GM18508 (cell line): ENCODE measurements around the gene TMEM134.

Experiments
- ATAC-seq: cut with Tn5 transposase; IDR thresholded peaks from one replicate; pipeline ENCODE4 v1.9.1; 2021; ENCODE audit warnings: moderate number of reproducible peaks; ENCODE audit not compliant: insufficient read depth, unreplicated experiment

Gene TMEM134

DNA sequence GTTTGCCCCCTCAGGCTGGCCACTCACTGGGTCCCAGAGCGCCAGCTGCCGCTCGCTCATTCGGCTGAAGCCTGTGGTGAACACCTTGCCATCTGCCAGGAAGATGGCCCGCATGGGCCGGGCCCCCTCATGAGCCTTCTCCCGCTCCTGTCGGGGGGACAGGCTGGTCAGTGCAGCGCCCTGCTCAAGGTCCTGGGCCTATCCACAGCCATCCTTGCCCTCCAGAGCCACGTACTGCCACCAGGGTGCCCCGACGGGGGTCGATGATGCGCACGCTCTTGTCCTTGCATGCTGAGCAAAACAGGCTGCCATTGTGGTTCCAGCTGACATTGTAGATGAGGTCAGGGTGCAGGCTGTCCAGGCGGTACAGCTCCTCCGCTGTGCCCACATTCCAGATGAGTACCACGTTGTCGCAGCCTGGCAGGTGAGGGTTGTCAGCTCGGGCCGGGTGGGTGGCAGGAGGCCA is 27.9 kb downstream of the TMEM134 start:
- ATAC-seq: no peak

GRCh38 chr11:67440229-67441097 is 28.6 kb downstream of the TMEM134 start:
- ATAC-seq: no peak

DNA sequence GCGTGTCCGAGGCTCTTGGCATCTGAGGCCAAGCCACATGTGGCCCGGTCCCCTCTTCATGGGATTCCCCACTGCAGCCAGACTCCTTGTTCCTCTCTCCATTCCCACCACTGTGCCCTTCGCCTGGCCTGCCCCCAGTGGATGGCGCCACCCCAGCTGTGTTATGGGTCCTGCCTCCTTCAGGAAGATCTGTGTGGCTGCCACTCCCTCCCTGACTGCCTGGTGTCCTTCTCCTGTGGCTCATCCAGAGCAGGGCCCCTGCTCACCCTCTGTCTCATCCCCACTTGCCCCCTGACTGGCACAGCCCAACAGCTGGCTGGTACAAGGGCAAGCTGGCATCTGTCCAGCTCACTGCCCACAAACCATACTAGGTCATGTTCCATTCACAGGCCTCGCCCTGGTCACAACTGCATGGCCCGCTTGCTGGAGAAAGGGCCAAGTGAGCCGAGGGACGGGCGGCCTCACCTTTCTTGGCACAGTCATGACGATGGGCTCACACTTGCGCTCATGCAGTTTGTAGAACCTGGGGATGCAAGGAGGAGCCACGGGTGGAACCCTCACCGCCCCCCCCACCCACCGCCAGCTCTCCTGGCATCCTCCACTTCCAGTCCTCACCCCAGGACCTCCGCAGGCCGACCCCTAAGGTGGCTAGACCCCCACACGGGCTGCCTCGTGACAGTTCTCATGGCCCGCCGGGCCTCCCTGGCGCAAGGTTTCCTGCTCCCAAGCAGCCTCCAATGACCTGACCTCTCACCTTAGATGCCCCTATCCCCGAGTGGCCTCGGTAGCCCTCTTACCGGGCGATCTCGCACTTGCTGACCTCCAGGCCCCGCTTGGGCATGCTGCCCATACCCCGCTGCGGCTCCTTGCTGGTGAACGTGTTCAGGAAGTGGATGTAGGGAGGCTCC is 29.5 kb downstream of the TMEM134 start:
- ATAC-seq: no peak

- ATAC-seq: no peak
These were observed 30.7 kb downstream of the TMEM134 start for GRCh38 chr11:67438158-67438902.

DNA sequence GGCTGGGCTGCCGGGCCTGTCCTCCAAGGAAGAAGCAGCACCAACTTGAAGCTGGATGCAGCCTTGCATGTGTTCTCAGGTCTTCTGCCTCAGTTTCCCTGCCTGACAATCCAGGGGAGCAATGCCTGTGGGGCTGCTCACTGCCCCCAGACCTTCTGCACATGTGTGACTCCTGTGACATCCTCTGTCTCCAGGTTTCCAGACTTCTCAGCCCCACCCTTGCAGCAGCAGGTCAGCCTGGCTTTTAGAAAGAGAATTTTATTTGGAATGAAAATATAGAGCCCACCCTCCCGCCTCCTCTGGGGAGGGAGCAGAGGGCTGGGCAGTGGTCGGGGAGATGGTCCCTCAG is 31.3 kb downstream of the TMEM134 start:
- ATAC-seq: no peak

DNA sequence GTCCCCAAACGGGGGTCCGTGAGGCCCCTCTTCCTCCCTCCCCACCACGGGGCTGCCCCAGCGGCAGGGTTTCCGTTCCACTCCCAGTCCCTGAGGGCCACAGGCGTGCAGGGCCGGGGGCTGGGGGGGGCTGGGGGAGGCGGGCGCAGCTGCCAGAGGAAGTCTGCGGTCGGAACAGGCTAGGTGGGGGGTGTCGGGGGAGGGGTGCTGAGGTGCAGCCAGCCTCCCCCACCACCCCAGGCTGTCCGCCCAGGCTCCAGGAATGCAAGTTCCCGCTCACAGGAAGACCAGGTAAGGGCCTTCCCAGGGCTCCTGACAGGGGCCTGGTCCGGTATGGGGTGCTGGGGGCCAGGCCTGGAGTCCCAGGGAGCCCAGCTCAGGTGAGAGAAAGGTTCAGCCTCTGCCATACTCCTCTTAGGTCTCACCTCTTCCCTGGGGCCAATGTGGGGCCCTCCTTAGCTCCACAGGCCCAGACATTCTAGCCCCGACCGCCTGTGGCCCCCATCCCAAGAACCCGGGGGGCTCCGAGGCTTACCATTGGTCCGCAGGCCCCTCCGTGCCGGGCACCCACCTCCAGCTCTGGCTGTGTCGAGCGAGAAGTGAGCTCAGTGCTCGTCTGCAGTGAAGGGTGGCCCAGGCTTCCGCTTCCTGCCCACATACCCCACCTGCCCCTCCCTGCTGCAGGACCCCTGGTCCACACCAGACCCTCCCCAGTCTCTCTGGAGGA is 31.8 kb downstream of the TMEM134 start, which contains the start of gene PTPRCAP:
PTPRCAP (minus strand) TSS at position 601 of the 727 bp plus-strand sequence; CDS start at position 538, 63 bp downstream.
- ATAC-seq: no peak

- no peak for ATAC-seq
These were observed 32.5 kb downstream of the TMEM134 start for GRCh38 chr11:67436459-67437081.

- ATAC-seq: no peak
These were observed 33.2 kb downstream of the TMEM134 start for GRCh38 chr11:67435727-67436458.

- no peak for ATAC-seq
These were observed 33.9 kb downstream of the TMEM134 start for GRCh38 chr11:67435031-67435726.

- ATAC-seq: no peak
These were observed 34.6 kb downstream of the TMEM134 start for GRCh38 chr11:67434395-67434881.

DNA sequence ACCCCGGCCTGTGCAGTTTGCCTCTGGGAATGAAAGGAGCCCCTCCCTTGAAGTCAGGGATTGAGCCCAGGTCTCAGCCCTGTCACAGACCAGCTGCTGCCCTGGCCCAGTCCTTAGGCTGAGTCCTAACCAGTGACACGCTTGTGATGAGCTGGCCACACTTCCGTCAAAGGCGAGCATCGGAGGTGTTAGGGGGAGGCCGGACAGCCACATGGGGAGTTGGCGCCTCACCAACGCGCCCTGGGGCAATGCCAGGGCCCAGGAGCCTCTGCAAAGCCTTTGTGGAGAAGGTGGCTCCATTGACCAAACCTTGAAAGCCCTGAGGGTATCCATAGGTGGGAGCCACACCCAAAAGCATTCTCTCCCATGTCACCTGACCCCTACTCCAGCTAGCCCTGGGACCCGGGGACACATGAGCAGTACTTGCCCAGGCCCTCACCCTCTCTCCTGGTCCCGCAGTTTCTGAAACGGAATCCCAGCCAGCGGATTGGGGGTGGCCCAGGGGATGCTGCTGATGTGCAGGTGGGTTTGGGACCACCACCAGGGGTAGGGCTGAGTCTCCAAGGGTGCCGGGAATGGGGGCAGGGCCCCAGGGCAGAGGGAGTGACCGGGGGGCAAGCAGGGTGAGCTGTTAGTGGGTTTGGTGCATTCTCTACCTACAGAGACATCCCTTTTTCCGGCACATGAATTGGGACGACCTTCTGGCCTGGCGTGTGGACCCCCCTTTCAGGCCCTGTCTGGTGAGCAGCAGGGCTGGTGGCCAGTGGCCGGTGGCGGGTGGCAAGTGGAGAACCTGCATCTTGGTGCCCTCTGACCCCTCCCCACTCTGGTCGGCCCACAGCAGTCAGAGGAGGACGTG is 35.3 kb downstream of the TMEM134 start:
- no peak for ATAC-seq

DNA sequence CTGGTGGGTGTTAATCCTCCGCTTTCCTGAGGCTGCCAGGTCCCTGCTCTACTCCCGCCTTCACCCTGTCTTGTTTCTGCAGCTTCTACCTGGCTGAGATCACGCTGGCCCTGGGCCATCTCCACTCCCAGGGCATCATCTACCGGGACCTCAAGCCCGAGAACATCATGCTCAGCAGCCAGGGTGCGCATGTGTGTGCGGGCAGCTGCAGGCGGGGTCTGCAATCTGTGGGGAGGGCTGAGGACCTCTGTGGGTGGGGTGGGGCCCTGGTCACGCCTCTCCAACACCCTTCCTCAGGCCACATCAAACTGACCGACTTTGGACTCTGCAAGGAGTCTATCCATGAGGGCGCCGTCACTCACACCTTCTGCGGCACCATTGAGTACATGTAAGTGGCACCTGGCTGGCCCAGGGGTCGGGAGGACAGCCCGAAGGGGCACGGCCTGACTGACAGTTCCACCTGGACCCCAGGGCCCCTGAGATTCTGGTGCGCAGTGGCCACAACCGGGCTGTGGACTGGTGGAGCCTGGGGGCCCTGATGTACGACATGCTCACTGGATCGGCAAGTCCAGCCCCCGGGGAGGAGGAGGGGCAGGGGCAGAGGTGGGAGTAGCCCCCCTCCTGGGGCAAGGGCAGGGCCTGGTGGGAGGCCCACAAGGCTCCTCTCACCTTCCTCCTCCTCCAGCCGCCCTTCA is 36.2 kb downstream of the TMEM134 start:
- ATAC-seq: no peak

GRCh38 chr11:67431346-67432249 is 37.5 kb downstream of the TMEM134 start:
- no peak for ATAC-seq

DNA sequence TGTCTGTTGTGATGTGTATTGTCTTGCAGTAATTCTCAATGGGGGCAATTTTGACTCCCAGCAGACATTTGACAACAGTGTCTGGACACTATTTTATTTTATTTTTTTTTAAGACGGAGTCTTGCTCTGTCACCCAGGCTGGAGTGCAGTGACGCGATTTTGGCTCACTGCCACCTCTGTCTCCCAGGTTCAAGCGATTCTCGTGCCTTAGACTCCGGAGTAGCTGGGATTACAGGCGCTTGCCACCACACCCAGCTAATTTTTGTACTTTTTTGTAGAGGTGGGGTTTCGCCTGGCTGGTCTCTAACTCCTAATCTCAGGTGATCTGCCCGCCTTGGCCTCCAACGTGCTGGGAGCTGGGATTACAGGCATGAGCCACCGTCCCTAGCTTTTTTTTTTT is 39.3 kb downstream of the TMEM134 start:
- ATAC-seq: no peak

- ATAC-seq: no peak
These were observed 39.9 kb downstream of the TMEM134 start for GRCh38 chr11:67429038-67429668.
